Left ventricle myocardium inferior (tissue), 1 donor: Measurements from ENCODE around the gene SPECC1. TPM values are rescaled to one million over a fixed set of nuclear protein-coding genes. Genes with fewer than 3 reads are reported as not detected.

ENCODE experiments used
- DNase-seq: peaks from one replicate; pipeline ENCODE4 v3.0.0-alpha.2; 2020
- H3K27ac ChIP-seq: fragments of 200-600 bp; replicated peaks from 2 replicates; pipeline ENCODE4 v1.8.0; 2021
- H3K27me3 ChIP-seq: fragments of 200-600 bp; 2 replicates; pipeline ENCODE4 v1.8.0; 2021; ENCODE audit warnings: low read depth
- H3K36me3 ChIP-seq: fragments of 200-600 bp; 2 replicates; pipeline ENCODE4 v1.8.0; 2021
- H3K4me1 ChIP-seq: fragments of 200-600 bp; 2 replicates; pipeline ENCODE4 v1.8.0; 2021
- H3K4me3 ChIP-seq: fragments of 200-600 bp; 2 replicates; pipeline ENCODE4 v1.8.0; 2021; ENCODE audit warnings: mild to moderate bottlenecking, moderate library complexity
- H3K9me3 ChIP-seq: fragments of 200-600 bp; replicated peaks from 2 replicates; pipeline ENCODE4 v1.8.0; 2021
- intact Hi-C: fragments of 100-400 bp; cut with micrococcal nuclease; formaldehyde crosslinking; loops from one replicate; pipeline ENCODE4 v1.11.0; 2022
- total RNA-seq: library from RNA; stranded (reverse); fragmentation: NEBNext Ultra II Directional; extraction: Animal tissue kit (Norgen Biotek cat#: 25700); gene quantifications from one replicate; pipeline ENCODE4 v1.2.1, GENCODE V29; 2021
- TF ChIP-seq, protein P1 (sequence below): fragments of 200-600 bp; IDR thresholded peaks from 2 replicates; pipeline ENCODE4 v1.8.0; 2021; ENCODE audit warnings: antibody characterized with exemption, mild to moderate bottlenecking, borderline replicate concordance
- donor health status: DM: no; HTN: yes; CAD: no; lungs with severe emphysema.

SPECC1 gene
- total RNA-seq, 1 donor from 2014 or later = 10.6 TPM

DNA sequence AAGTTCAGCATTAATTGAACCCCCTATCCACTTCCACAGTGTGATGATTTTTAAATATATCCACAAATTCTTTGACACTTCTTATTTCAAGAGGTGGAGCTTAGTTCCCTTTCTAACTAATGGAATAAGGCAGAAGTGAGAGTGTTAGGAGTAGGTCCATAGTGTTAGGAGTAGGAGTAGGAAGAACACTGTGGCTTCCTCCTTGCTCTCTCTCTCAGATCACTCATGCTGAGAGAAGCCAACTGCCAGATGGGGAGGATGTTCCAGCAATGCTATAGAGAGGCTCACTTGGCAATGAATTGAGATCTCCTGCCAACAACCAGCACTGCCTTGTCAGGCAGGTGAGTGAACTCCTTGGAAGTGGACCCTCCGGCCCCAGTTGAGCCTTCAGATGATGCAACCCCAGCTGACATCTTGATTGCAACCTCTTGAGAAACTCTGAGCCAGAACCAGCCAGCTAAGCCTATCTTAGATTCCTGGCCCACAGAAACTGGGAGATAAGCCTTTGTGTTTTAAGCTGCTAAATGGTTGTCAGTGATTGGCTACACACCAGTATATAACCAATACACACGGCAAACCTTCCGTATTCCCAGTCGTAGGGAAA lies 44.3 kb downstream of the SPECC1 start:
- peaks cover 3% of the 10 kb centered on the region for H3K36me3 ChIP-seq
- DNase-seq = no peak
- H3K9me3 ChIP-seq = peaks cover 9% of the 10 kb centered on the region
- intact Hi-C loops = no loop called here
- TF ChIP-seq, protein P1, sequence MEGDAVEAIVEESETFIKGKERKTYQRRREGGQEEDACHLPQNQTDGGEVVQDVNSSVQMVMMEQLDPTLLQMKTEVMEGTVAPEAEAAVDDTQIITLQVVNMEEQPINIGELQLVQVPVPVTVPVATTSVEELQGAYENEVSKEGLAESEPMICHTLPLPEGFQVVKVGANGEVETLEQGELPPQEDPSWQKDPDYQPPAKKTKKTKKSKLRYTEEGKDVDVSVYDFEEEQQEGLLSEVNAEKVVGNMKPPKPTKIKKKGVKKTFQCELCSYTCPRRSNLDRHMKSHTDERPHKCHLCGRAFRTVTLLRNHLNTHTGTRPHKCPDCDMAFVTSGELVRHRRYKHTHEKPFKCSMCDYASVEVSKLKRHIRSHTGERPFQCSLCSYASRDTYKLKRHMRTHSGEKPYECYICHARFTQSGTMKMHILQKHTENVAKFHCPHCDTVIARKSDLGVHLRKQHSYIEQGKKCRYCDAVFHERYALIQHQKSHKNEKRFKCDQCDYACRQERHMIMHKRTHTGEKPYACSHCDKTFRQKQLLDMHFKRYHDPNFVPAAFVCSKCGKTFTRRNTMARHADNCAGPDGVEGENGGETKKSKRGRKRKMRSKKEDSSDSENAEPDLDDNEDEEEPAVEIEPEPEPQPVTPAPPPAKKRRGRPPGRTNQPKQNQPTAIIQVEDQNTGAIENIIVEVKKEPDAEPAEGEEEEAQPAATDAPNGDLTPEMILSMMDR = no peak
- no peaks in the 10 kb centered on the region for H3K4me1 ChIP-seq
- H3K27ac ChIP-seq = no peak overlapping the region
- H3K27me3 ChIP-seq = no peaks in the 10 kb centered on the region
- no peak overlapping the region for H3K4me3 ChIP-seq

DNA sequence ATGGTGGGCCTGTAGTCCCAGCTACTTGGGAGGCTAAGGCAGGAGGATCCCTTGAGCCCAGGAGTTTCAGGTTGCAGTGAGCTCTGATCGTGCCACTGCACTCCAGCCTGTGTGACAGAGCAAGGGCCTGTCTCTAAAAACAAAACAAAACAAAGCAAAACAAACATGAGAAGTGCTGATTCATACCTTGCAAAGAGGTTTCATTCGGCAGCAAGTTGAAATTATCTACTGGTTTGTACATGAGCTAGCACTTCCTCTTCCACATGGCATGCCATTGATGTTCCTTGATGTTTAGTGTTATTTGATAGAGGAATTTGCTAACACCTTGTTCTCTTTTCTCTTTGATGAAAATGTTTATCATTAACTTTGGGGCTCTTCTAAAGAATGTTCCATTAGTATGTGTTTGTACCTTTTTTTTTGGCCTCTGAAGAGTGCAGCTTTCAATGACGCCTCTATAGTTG lies 50.6 kb downstream of the SPECC1 start:
- Histone ChIP-seq H3K4me3 (no peak overlapping the region), H3K27me3 (no peaks in the 10 kb centered on the region), H3K27ac (no peak overlapping the region), H3K36me3 (no peaks in the 10 kb centered on the region), H3K4me1 (peaks cover 20% of the 10 kb centered on the region), H3K9me3 (no peaks in the 10 kb centered on the region)
- DNase-seq = no peak
- intact Hi-C loops = no loop called here
- TF ChIP-seq, protein P1 = no peak

DNA sequence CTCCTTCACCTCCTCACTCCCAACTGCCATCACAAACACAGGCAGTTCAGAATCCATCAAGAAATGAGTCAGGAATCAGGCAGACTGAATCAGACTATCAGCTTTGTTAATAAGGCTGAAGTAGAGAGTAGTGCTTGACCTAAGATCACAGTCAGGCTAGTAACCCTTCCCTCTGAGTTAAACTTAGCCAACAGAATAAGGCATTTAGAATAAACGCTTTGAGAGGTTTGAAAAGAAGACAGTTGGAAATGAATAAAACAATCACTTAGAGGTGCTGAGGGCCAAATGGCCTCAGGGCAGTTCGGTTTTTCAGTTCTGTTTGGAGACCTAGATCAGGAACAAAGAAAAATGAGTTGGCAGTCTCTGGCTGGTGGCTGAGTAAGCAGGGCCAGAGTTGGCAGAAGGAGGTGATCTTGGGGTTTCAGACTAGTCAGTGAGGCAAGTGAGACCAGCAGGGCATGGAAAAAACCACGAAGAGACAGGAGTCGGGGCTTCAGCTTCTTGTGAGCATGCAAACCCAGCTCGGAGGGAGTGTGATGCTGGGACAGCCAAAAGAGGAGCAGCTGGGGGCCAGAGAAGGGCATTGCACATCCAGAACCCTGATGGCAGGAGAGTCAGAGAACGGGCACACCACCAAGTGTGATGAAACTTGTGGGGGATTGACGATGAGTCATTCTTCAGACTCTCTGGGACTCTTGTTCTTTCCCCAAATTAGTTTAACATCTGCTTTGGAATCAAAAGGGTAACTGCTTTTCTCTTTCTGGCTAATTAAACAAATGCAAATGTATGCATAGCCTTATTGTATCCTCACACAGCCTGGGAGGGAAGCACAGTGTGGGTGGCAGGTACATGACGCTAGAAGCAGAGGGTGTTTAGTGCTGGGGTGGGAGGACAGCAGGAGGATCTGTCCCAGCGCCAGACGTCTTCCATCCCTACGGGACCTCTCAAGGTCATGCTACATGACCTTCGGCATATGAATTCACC lies 54.8 kb downstream of the SPECC1 start:
- no peaks in the 10 kb centered on the region for H3K27me3 ChIP-seq
- H3K4me1 ChIP-seq = peaks cover 40% of the 10 kb centered on the region
- TF ChIP-seq, protein P1 = no peak
- no peaks in the 10 kb centered on the region for H3K36me3 ChIP-seq
- H3K27ac ChIP-seq = peak overlapping the region; percentile 81
- no peak overlapping the region for H3K4me3 ChIP-seq
- intact Hi-C loops = no loop called here
- peak; percentile 81 for DNase-seq
- H3K9me3 ChIP-seq = no peaks in the 10 kb centered on the region

DNA sequence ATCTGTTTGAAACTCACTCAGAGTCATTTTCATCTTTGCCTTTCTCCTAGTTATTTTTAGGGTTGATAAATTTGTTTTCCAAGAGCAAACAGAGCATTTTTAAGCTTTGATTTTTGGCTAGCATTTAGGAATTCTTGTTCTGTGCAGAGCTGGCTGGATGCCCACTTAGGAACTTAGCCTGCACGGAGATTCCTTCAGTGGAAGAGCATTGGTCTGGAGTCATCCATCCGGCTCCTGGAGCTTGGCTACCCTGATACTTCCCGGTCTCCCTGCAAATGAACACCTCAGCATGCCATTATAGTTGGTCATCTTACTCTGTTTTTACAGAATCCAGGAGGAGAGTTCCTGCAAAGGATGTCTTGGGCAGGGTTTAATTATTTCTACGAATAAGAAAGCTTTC lies 57.1 kb downstream of the SPECC1 start:
- TF ChIP-seq, protein P1 = no peak
- DNase-seq = peak; percentile 49
- no peaks in the 10 kb centered on the region for H3K9me3 ChIP-seq
- peaks cover 40% of the 10 kb centered on the region for H3K4me1 ChIP-seq
- no peak overlapping the region for H3K4me3 ChIP-seq
- H3K27ac ChIP-seq = peak overlapping the region; percentile 81
- no peaks in the 10 kb centered on the region for H3K27me3 ChIP-seq
- no peaks in the 10 kb centered on the region for H3K36me3 ChIP-seq
- intact Hi-C loops = no loop called here

DNA sequence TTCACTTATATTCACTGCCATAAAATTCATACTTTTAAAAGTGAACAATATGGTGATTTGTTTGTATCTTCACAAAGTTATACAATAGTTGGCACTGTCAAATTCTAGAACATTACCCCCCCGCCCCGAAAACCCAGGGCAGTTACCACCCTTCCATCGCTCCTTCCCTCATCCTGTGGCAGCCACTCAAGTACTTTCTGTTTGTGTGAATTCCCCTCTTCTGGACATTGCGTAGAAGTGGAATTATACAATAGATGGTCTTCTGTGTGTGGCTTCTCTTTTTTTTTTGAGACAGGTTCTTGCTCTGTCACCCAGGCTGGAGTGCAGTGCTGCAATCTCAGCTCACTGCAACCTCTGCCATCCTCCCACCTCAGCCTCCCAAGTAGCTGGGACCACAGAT lies 58.6 kb downstream of the SPECC1 start:
- H3K27ac ChIP-seq = no peak overlapping the region
- TF ChIP-seq, protein P1 = no peak
- intact Hi-C loops = no loop called here
- no peaks in the 10 kb centered on the region for H3K36me3 ChIP-seq
- H3K4me1 ChIP-seq = peaks cover 50% of the 10 kb centered on the region
- DNase-seq = no peak
- H3K27me3 ChIP-seq = no peaks in the 10 kb centered on the region
- H3K4me3 ChIP-seq = no peak overlapping the region
- no peaks in the 10 kb centered on the region for H3K9me3 ChIP-seq
